ENCODE data around the gene ATP5ME.
A peak's percentile ranks its signal among the peaks of the same experiment; 100 is the strongest.
"Not testable (repeated sequence)": the region's sequence is repeated elsewhere in the genome, so short reads cannot be mapped to it uniquely, and the experiment has no call there.

ATP5ME gene, protein sequence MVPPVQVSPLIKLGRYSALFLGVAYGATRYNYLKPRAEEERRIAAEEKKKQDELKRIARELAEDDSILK

DNA sequence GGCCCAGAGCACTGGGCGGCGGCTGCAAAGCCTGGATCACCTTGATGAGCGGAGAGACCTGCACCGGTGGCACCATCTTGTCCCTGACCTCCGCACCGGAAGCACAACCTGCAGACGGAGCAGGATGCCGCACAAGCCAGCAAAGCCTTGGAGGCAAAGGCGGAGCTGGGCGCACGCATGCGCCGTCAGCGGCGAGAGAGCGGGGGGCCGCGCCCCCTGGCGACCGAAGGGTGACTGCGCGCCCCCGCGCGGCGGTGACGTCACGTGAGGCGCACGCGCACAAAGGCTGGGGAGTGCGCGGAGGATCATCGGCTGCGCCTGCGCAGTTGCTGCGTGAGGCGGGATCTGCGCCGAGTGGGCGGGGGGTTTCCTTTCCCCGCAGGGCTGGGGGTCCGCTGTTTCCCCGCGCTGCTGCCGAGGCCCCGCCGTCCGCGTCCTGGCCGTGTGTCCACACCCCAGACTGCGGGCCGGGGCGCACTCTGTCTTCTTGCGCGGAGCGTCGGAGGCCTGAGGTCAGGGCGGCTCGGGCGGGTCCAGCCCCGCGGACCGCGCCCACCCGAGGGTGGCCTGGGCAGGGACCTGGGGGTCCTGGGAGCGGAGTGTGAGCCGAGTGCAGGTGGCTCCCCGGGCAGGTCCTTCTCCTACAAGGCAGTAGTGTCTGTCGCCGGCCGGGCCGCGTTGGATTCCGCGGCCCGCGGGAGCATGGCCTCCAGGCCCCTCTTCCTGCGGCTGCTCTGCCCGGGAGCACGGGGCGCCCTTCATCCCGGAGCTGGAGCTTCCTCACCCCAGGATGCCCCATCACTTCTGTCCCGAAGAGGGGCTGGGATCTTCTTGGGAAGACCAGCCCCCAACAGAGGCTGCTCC, at the start of gene ATP5ME, which contains the start of gene MYL5:
Gene ATP5ME, minus strand, starts transcription at position 105 of the 864 bp plus-strand sequence. Its CDS starts 29 bp downstream, at position 76.
Gene MYL5, plus strand, starts transcription at position 371 of the 864 bp plus-strand sequence. CDS start 3,485 bp downstream, outside the sequence.
- DNase-seq (ENCODE audit: low read depth) = peak; percentile 99

- no peak for DNase-seq (ENCODE audit: low read depth)
These were observed 48.8 kb upstream of the ATP5ME start for GRCh38 chr4:722851-723360.

GRCh38 chr4:722169-722725, 48.2 kb upstream of the ATP5ME start:
- DNase-seq (ENCODE audit: low read depth) = no peak

DNA sequence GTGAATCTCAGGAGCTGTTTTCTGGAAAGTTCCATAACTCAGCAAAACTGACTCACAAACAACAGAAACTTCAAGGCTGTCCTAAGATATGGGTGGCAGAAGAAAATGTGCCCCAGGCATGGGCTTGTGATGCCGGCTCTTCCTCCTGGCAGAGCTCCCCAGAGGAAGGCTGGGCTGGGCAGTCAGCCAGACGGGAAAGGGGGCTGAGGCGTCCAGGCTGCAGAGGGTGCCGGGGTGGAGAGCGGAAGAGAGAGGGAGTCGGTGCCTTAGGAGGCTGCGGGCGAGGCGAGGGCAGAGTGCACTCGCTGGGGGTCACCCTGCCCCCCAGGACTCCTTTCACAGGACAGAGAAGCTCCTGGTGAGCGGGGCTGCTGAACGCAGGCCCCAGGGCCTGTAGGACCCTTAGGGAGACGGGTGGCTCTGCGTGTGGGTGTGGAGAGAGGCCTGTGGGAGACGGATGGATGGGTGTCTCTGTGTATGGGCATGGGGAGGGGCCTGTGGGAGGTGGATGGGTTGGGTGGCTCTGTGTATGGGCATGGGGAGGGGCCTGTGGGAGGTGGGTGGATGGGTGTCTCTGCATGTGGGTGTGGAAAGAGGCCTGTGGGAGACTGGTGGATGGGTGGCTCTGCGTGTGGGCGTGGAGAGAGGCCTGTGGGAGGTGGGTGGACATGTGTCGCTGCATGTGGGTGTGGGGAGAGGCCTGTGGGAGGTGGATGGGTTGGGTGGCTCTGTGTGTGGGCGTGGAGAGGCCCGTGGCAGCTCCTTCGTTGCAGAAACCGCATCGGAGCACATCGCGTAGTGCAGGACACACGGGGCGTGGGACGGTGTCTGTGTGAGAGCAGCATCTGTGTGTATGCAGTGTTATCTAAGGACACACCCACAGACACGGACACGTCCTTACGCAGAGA, 47.4 kb upstream of the ATP5ME start:
- no peak for DNase-seq (ENCODE audit: low read depth)

DNA sequence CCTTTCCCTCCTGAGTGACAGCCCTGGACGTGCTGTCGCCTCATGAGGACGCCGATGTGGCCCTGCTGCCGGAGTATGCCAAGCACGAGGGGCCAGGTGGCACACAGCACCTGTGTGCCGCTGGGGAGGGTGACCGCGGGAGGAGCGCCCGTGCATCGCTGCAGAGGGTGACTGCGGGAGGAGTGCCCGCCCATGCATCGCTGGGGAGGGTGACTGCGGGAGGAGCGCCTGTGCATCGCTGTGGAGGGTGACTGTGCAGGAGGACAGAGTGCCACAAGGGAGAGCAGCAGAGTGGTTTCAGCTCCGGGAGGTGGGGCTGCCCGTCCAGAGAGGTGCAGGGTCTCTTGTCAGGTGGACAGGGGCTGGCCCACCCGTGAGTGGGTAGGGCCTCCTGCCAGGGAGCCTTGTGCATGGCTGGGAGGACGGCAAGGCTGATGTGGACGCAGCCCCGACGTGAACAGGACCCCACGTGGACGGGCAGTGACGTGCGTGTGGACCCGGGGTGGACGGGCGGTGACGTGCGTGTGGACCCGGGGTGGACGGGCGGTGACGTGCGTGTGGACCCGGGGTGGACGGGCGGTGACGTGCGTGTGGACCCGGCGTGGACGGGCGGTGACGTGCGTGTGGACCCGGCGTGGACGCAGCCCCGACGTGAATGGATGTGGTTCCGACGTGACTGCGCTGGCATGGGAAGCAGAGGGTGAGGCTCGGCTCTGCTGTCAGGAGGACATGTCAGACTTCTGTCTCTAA, 46.2 kb upstream of the ATP5ME start:
- DNase-seq (ENCODE audit: low read depth) = no peak

GRCh38 chr4:718460-718859, 44.4 kb upstream of the ATP5ME start:
- DNase-seq (ENCODE audit: low read depth) = no peak

GRCh38 chr4:717601-718320, 43.7 kb upstream of the ATP5ME start:
- DNase-seq (ENCODE audit: low read depth) = no peak

DNA sequence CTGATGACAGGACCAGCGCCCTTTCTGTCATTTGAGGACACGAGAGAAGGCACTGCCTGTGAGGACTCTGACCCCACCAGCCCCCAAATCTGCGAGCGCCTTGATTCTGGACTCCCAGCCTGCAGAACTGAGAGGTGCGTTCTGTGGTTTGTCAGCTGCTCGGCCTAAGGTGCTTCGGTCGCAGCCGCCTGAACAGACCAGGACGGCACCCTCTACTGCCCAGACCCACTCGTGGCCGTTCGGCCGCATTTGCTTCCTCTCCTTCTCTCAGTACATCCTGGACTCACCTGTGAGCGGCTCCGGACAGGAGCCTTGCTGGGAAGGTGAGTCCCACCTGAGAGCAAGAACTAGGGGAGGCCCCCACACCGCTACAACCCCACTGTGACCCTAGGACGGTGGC, 40.0 kb upstream of the ATP5ME start:
- DNase-seq (ENCODE audit: low read depth) = no peak

DNA sequence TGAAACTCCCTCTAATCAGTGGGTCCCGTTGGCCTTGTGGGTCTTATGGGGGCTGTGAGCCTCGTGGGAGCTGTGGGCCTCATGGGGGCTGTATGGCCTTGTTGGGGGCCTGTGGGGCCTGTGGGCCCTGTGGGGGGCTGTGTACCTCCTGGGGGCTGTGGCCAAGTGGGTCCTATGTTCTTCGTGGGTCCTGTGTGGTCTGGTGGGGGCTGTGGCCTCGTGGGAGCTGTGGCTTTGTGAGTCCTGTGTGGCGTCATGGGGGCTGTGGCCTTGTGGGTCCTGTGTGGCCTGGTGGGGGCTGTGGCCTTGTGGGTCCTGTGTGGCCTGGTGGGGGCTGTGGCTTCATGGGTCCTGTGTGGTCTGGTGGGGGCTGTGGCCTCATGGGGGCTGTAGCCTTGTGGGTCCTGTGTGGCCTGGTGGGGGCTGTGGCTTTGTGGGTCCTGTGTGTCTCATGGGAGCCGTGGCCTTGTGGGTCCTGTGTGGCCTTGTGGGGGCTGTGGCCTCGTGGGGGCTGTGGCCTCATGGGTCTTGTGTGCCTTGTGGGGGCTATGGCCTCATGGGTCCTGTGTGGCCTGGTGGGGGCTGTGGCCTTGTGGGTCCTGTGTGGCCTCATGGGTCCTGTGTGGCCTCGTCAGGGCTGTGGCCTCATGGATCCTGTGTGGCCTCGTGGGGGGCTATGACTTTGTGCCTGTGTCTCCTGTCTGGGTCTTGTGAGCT, 39.0 kb upstream of the ATP5ME start:
- no peak for DNase-seq (ENCODE audit: low read depth)

DNA sequence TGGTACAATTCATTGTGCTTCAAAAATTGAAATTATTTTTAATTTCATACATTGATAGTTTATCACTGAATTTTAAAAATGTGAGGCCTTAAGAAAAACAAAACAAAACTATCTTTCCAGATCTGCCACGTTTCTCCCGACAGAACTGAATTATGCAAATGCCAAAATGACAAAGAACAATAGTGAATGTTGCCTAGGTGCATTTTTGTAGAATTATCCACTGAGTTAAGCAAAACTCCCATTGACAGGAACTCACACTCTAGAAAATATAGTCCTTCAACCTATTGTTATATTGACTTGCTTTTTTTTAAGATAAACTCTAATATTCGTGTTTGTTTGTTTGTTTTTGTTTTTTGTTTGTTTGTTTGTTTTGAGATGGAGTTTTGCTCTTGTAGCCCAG, 38.0 kb upstream of the ATP5ME start:
- no peak for DNase-seq (ENCODE audit: low read depth)

- DNase-seq (ENCODE audit: low read depth) = no peak
These were observed 36.8 kb upstream of the ATP5ME start for GRCh38 chr4:710916-711315.

GRCh38 chr4:710116-710515, 36.0 kb upstream of the ATP5ME start:
- no peak for DNase-seq (ENCODE audit: low read depth)

GRCh38 chr4:709348-709747, 35.3 kb upstream of the ATP5ME start:
- DNase-seq (ENCODE audit: low read depth) = no peak

DNA sequence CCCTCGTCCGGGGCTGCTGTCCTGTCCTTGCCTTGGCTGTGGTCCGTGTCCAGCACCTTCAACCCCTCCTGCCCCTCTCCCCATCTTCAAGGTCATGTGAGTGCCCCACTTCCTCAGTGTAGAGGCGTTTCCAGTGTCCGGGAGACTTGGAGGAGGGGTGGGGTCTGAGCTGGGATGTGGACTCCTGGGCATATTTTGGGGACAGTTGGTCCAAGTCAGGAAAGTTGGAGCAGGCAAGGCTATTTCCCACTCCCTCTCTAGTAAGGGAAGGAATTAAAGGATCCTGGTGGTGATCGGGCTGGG, 34.5 kb upstream of the ATP5ME start:
- DNase-seq (ENCODE audit: low read depth) = no peak

DNA sequence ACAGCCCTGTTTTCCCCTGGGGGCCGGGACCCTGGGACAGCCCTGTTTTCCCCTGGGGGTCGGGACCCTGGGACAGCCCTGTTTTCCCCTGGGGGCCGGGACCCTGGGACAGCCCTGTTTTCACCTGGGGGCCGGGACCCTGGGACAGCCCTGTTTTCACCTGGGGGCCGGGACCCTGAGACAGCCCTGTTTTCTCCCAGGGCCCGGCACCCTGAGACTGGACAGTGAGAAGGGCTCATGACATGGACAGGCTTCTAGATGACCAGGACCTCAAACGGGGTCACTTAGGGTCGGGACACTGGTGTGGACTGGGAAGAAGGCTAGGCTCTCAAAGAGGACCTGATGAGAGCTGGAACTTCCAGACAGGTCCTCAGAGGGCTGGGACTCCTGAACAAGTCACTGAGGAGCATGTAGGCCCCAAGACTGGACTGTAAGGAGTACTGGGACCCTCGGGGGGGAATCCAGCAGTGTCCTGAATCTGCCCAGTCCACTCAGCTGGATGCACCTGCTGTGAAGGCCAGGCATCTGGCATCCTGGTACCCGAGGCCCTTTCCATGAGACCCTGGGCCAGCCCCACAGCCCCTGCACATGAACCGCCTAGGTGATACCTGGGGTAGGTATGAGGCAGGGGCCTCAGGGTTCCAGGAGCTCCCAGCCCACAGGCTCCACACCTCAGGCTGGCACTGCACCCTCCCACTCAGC, 34.0 kb upstream of the ATP5ME start:
- no peak for DNase-seq (ENCODE audit: low read depth)

GRCh38 chr4:706834-707598, 32.9 kb upstream of the ATP5ME start:
- no peak for DNase-seq (ENCODE audit: low read depth)

- not testable (repeated sequence) for DNase-seq (ENCODE audit: low read depth)
These were observed 32.1 kb upstream of the ATP5ME start for GRCh38 chr4:706083-706633.

DNA sequence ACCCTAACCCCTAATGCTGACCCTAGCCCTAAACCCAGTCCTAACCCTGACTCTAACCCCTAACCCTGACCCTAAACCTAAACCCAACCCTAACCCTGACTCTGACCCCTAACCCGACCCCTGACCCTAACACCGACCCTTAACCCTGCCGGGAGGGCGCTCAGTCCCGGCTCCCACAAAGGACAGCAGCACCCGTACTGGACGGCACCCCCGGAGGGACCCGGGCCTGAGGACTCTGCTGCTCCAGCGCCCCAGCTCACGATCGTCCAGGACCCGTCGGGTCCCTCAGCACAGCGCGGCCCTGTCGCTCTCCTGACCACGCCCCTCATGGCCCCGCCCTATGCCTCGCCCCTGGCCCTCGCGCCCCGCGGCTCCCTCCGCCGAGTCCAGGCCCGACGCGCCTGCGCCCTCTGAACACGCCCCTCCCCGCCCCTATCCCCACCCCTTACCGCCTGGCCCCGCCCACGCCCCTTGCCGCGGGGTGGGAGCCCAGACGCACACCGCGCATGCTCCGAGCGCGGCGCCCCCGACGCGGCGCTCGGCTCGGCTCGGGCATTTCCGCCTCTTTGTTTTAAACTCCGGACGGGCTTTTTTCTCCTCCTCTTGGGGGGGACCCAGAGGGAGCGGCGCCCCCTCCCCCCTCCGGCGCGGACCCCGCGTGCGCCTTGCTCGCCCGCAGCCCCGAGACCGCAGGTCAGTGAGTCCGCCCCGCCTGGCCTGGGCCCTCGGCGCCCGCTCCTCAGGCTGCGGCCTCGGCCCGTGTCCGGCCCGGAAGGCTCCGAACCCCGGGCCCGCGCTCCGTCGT, 31.4 kb upstream of the ATP5ME start, which contains the start of gene PCGF3:
Gene PCGF3, plus strand, starts transcription at position 555 of the 805 bp plus-strand sequence. CDS start 27,849 bp downstream, outside the sequence.
- DNase-seq (ENCODE audit: low read depth) = peak; percentile 93
